Caco-2 (cell line): Measurements from ENCODE around the gene ACRBP. TPM values are rescaled to one million over a fixed set of nuclear protein-coding genes. Genes with fewer than 3 reads are reported as not detected.

Experiments
- BruUV-seq: library from RNA; stranded (reverse); fragments of 400-500 nt; replicated peaks from 2 replicates; lab custom pipeline; 2021; lab: Mats Ljungman, UMichigan
- CTCF ChIA-PET: fragments of 300-600 bp; sonication (Branson Sonifier 250); formaldehyde crosslinking; loops from one replicate; lab custom pipeline; 2022; ENCODE audit warnings: antibody characterized with exemption; lab: Charles Lee
- POLR2A ChIA-PET: fragments of 300-600 bp; sonication (Branson Sonifier 250); formaldehyde crosslinking; loops from one replicate; lab custom pipeline; 2022; ENCODE audit warnings: antibody characterized with exemption; lab: Charles Lee
- DNase-seq, 2 experiments: peaks; one replicate each; pipeline versions ENCODE4 v3.0.0 to v3.0.0-alpha.2; 2020 to 2022
- H3K27me3 ChIP-seq: replicated peaks from 2 replicates; pipeline ENCODE4 v1.6.0; 2011; ENCODE audit warnings: low read length; ENCODE audit not compliant: control insufficient read depth, insufficient read depth
- H3K36me3 ChIP-seq: 2 replicates; pipeline ENCODE4 v1.5.1; 2011; ENCODE audit warnings: low read length; ENCODE audit not compliant: control insufficient read depth, insufficient read depth
- H3K4me1 ChIP-seq: fragments of 250-450 bp; sonication (Bioruptor Pico); 2 replicates; pipeline ENCODE4 v1.5.1; 2020; ENCODE audit warnings: mild to moderate bottlenecking
- H3K4me3 ChIP-seq: 2 replicates; pipeline ENCODE4 v1.5.1; 2011; ENCODE audit warnings: low read depth, mild to moderate bottlenecking, control low read depth, low read length
- H3K9me3 ChIP-seq: fragments of 250-450 bp; sonication (Bioruptor Pico); 2 replicates; pipeline ENCODE4 v1.5.1; 2020; ENCODE audit warnings: mild to moderate bottlenecking, moderate library complexity
- H3K27ac Mint-ChIP-seq: one replicate; pipeline ENCODE4 v1.8.0; 2022; ENCODE audit warnings: mixed read lengths; ENCODE audit not compliant: unreplicated experiment
- H3K27me3 Mint-ChIP-seq: one replicate; pipeline ENCODE4 v1.8.0; 2022; ENCODE audit warnings: mixed read lengths; ENCODE audit not compliant: insufficient read depth, unreplicated experiment
- H3K36me3 Mint-ChIP-seq: one replicate; pipeline ENCODE4 v1.8.0; 2022; ENCODE audit warnings: mild to moderate bottlenecking, mixed read lengths; ENCODE audit not compliant: insufficient read depth, unreplicated experiment
- H3K4me1 Mint-ChIP-seq: one replicate; pipeline ENCODE4 v1.8.0; 2022; ENCODE audit warnings: low read depth, mixed read lengths; ENCODE audit not compliant: unreplicated experiment
- H3K4me3 Mint-ChIP-seq: one replicate; pipeline ENCODE4 v1.8.0; 2022; ENCODE audit warnings: mild to moderate bottlenecking, moderate library complexity, mixed read lengths; ENCODE audit not compliant: unreplicated experiment
- H3K9me3 Mint-ChIP-seq: one replicate; pipeline ENCODE4 v1.8.0; 2022; ENCODE audit warnings: mixed read lengths; ENCODE audit not compliant: unreplicated experiment
- intact Hi-C: fragments of 100-400 bp; cut with micrococcal nuclease; formaldehyde crosslinking; loops from one replicate; pipeline ENCODE4 v1.10.0; 2022; ENCODE audit not compliant: unreplicated experiment
- total RNA-seq: library from RNA; stranded (reverse); gene quantifications from 2 replicates; pipeline ENCODE4 v1.2.3, GENCODE V29; 2022
- TF ChIP-seq, protein P1 (sequence below), 2 experiments: fragments of 200-600 bp in 1 of 2; IDR thresholded peaks; 1 replicate in 1 of 2; 2 replicates in 1 of 2; pipeline versions ENCODE4 v1.5.1 to v1.8.0; 2011 to 2022; ENCODE audit warnings: antibody characterized with exemption in 1 of 2, control low read depth in 1 of 2, inconsistent platforms in 1 of 2, low read depth in 1 of 2, low read length in 1 of 2, mild to moderate bottlenecking in 1 of 2, moderate library complexity in 1 of 2; ENCODE audit not compliant: insufficient read depth in 1 of 2, severe bottlenecking in 1 of 2, unreplicated experiment in 1 of 2

Gene ACRBP
- total RNA-seq, 1 experiment from 2014 or later = 0.73 TPM

DNA sequence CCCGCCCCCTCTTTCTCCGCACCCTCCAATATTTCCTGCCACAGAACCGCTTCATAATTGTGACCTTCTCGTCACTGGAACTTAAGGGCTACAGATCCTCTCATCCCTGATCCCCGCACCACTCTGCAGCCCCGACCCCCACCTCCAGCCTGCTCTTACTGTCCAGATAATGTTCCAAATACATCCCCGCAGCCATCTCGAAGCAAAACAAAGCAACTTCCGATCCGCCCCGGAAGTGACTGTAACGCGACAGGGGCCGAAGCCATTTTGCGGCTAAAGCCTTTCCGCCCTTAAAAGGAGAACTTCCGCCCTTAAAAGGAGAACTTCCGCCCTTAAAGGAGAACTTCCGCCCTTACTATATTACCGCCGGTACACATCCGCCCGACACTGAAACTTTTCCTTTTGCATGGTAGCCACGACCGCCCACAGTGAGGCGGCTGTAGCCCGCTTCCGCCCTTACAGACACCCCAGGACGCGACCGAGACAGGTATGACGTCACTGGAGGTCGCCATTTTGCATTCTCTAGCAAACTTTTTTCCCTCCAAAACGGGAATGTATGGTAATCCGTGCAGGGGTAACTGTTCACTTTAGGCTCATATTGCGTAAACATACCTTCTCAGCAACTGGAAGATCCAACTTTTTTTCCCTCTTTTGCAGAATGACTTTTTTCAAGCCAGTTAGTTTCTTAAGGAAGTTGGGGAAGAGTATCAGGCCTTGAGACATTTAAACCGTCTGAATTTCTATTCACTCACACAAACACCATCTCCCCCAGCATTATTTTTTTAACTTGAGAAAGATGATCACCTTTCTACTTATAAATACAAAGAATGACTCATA lies 15.9 kb upstream of the ACRBP start, which contains the start of gene ING4:
Gene ING4, minus strand, starts transcription at position 214 of the 837 bp plus-strand sequence. Its CDS starts 18 bp downstream, at position 196.
- H3K27me3 ChIP-seq = no peaks in the 10 kb centered on the region
- Mint-ChIP-seq H3K27ac (peak within 1 kb of the TSS; percentile 83), H3K4me3 (peak within 1 kb of the TSS; percentile 79), H3K27me3 (no peaks in the 10 kb centered on the region), H3K36me3 (peaks cover 47% of the 10 kb centered on the region), H3K4me1 (peaks cover 14% of the 10 kb centered on the region), H3K9me3 (no peaks in the 10 kb centered on the region)
- peak within 1 kb of the TSS; percentile 60 for H3K4me3 ChIP-seq
- H3K36me3 ChIP-seq = peaks cover 4% of the 10 kb centered on the region; the same call in 1 of the 2 replicates
- ChIA-PET CTCF (interaction anchor here (0.5 to 0.7 kb wide), 4 partner anchors 24 to 55 kb away, joined by 3 to 7 read pairs (median 4); no protein-coding TSS in a partner anchor), POLR2A (interaction anchor here (0.6 to 2.2 kb wide), 3 partner anchors 26 to 188 kb away, joined by 4 to 14 read pairs (median 7); partner anchors contain the start of genes CDCA3 and ZNF384)
- BruUV-seq = no TSS peak
- TF ChIP-seq, protein P1, sequence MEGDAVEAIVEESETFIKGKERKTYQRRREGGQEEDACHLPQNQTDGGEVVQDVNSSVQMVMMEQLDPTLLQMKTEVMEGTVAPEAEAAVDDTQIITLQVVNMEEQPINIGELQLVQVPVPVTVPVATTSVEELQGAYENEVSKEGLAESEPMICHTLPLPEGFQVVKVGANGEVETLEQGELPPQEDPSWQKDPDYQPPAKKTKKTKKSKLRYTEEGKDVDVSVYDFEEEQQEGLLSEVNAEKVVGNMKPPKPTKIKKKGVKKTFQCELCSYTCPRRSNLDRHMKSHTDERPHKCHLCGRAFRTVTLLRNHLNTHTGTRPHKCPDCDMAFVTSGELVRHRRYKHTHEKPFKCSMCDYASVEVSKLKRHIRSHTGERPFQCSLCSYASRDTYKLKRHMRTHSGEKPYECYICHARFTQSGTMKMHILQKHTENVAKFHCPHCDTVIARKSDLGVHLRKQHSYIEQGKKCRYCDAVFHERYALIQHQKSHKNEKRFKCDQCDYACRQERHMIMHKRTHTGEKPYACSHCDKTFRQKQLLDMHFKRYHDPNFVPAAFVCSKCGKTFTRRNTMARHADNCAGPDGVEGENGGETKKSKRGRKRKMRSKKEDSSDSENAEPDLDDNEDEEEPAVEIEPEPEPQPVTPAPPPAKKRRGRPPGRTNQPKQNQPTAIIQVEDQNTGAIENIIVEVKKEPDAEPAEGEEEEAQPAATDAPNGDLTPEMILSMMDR (IDR thresholded peaks at IDR 0.05; ENCODE audit: insufficient read depth in 1 of 2, low read depth in 1 of 2, low read length in 1 of 2, severe bottlenecking in 1 of 2, unreplicated experiment in 1 of 2) = peak in 1 of 2 experiments; percentile 0
- intact Hi-C loops = loop anchor here (1.0 to 2.0 kb wide), 6 partner anchors 26 to 189 kb away; partner anchors contain the start of genes COPS7A, NOP2, USP5 and ZNF384
- H3K4me1 ChIP-seq = peaks cover 12% of the 10 kb centered on the region; the same call in 1 of the 2 replicates
- no peaks in the 10 kb centered on the region for H3K9me3 ChIP-seq
- DNase-seq = peak; percentile 99 to 100

GRCh38 chr12:6662602-6662905 lies 15.3 kb upstream of the ACRBP start:
- Histone ChIP-seq H3K4me1 (peaks cover 12% of the 10 kb centered on the region; the same call in 1 of the 2 replicates), H3K4me3 (peak overlapping the region; percentile 60), H3K36me3 (peaks cover 4% of the 10 kb centered on the region; the same call in 1 of the 2 replicates), H3K9me3 (no peaks in the 10 kb centered on the region), H3K27me3 (no peaks in the 10 kb centered on the region)
- no peaks in the 10 kb centered on the region for H3K27me3 Mint-ChIP-seq
- intact Hi-C loops = loop anchor here (2.0 kb wide), 1 partner anchor 36 kb away; no protein-coding TSS in a partner anchor
- POLR2A ChIA-PET = no interaction called here
- H3K27ac Mint-ChIP-seq = peak overlapping the region; percentile 83
- TF ChIP-seq, protein P1 (IDR thresholded peaks at IDR 0.05; ENCODE audit: insufficient read depth in 1 of 2, low read depth in 1 of 2, low read length in 1 of 2, severe bottlenecking in 1 of 2, unreplicated experiment in 1 of 2) = no peak
- H3K4me1 Mint-ChIP-seq = peaks cover 14% of the 10 kb centered on the region
- CTCF ChIA-PET = no interaction called here
- no peak for DNase-seq
- no peaks in the 10 kb centered on the region for H3K9me3 Mint-ChIP-seq
- no TSS peak for BruUV-seq
- H3K4me3 Mint-ChIP-seq = peak overlapping the region; percentile 79
- H3K36me3 Mint-ChIP-seq = peaks cover 44% of the 10 kb centered on the region

DNA sequence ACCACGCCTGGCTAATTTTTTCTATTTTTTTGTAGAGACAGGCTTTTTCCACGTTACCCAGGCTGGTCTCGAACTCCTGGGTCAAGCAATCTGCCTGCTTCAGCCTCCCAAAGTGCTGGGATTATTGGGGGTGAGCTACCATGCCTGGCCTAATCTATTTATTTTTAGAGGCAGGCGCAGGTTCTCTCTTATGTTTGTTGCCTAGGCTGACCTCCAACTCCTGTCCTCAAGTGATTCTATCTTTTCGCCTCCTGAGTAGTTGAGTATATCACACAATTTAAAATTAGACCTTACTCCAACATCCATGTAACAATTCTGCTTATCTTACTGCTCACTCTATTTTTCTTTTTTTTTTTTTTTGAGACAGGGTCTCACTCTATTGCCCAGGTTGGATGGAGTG lies 6.8 kb upstream of the ACRBP start:
- H3K4me1 Mint-ChIP-seq = no peaks in the 10 kb centered on the region
- H3K27ac Mint-ChIP-seq = no peak overlapping the region
- no peaks in the 10 kb centered on the region; the same call in none of the 2 replicates for H3K36me3 ChIP-seq
- BruUV-seq = no TSS peak
- no peaks in the 10 kb centered on the region for H3K27me3 Mint-ChIP-seq
- no peaks in the 10 kb centered on the region for H3K9me3 ChIP-seq
- H3K4me3 Mint-ChIP-seq = no peak overlapping the region
- no peaks in the 10 kb centered on the region for H3K9me3 Mint-ChIP-seq
- H3K27me3 ChIP-seq = no peaks in the 10 kb centered on the region
- intact Hi-C loops = no loop called here
- H3K36me3 Mint-ChIP-seq = peaks cover 21% of the 10 kb centered on the region
- ChIA-PET CTCF (no interaction called here), POLR2A (no interaction called here)
- H3K4me3 ChIP-seq = no peak overlapping the region
- H3K4me1 ChIP-seq = no peaks in the 10 kb centered on the region
- no peak for DNase-seq
- TF ChIP-seq, protein P1 (IDR thresholded peaks at IDR 0.05; ENCODE audit: insufficient read depth in 1 of 2, low read depth in 1 of 2, low read length in 1 of 2, severe bottlenecking in 1 of 2, unreplicated experiment in 1 of 2) = no peak
